GM23338 (cell line): ENCODE data around the gene LDLRAD2. TPM values are rescaled to one million over a fixed set of nuclear protein-coding genes. Genes with fewer than 3 reads are reported as not detected.

Experiments
- ATAC-seq: fragments of 200-7000 bp; cut with Tn5 transposase; 3 replicates; pipeline ENCODE4 v1.9.1; 2020
- DNase-seq: peaks from one replicate; pipeline ENCODE4 v3.0.0-alpha.2; 2015; ENCODE audit warnings: low spot score
- H2AFZ ChIP-seq: fragments of 200-600 bp; sonication (generic); 2 replicates; pipeline ENCODE4 v1.8.0; 2016; ENCODE audit warnings: antibody characterized with exemption, mild to moderate bottlenecking, moderate library complexity
- H3F3A ChIP-seq: fragments of 200-600 bp; sonication (generic); replicated peaks from 2 replicates; pipeline ENCODE4 v1.8.0; 2017; ENCODE audit warnings: antibody characterized with exemption, mixed run types, low read depth
- H3K27ac ChIP-seq: fragments of 200-600 bp; sonication (generic); 2 replicates; pipeline ENCODE4 v1.6.1; 2016; ENCODE audit warnings: low read depth
- H3K27me3 ChIP-seq: fragments of 200-600 bp; sonication (generic); 2 replicates; pipeline ENCODE4 v1.8.0; 2016; ENCODE audit warnings: mild to moderate bottlenecking, mixed run types, moderate library complexity; ENCODE audit not compliant: insufficient read depth
- H3K36me3 ChIP-seq: fragments of 200-600 bp; sonication (generic); 2 replicates; pipeline ENCODE4 v1.8.0; 2016; ENCODE audit warnings: mild to moderate bottlenecking; ENCODE audit not compliant: insufficient read depth
- H3K4me1 ChIP-seq: fragments of 200-600 bp; sonication (generic); 2 replicates; pipeline ENCODE4 v1.8.0; 2016; ENCODE audit warnings: mild to moderate bottlenecking, moderate library complexity; ENCODE audit not compliant: insufficient read depth
- H3K4me2 ChIP-seq: fragments of 200-600 bp; sonication (generic); 2 replicates; pipeline ENCODE4 v1.7.1; 2017; ENCODE audit warnings: mixed run types
- H3K4me3 ChIP-seq: fragments of 200-600 bp; sonication (generic); 2 replicates; pipeline ENCODE4 v1.6.1; 2016; ENCODE audit warnings: mixed run types
- H3K79me2 ChIP-seq: fragments of 200-600 bp; sonication (generic); replicated peaks from 2 replicates; pipeline ENCODE4 v1.8.0; 2017; ENCODE audit warnings: mild to moderate bottlenecking; ENCODE audit not compliant: insufficient read depth
- H3K9me2 ChIP-seq: fragments of 200-600 bp; sonication (generic); 2 replicates; pipeline ENCODE4 v1.8.0; 2017; ENCODE audit not compliant: insufficient read depth
- H4K20me1 ChIP-seq: fragments of 200-600 bp; sonication (generic); replicated peaks from 2 replicates; pipeline ENCODE4 v1.8.0; 2017; ENCODE audit warnings: mild to moderate bottlenecking; ENCODE audit not compliant: insufficient read depth
- H3K27ac Mint-ChIP-seq: 2 replicates; pipeline ENCODE4 v1.8.0; 2020; ENCODE audit warnings: inconsistent platforms, mild to moderate bottlenecking, moderate library complexity, mixed read lengths
- H3K27me3 Mint-ChIP-seq: 3 replicates; pipeline ENCODE4 v1.8.0; 2022; ENCODE audit warnings: low read depth, mild to moderate bottlenecking, moderate library complexity, mixed read lengths, inconsistent platforms; ENCODE audit not compliant: insufficient read depth, poor library complexity
- H3K36me3 Mint-ChIP-seq: 3 replicates; pipeline ENCODE4 v1.8.0; 2021; ENCODE audit warnings: low read depth, mild to moderate bottlenecking, inconsistent platforms, moderate library complexity, mixed read lengths
- H3K4me1 Mint-ChIP-seq: 3 replicates; pipeline ENCODE4 v1.8.0; 2020; ENCODE audit warnings: mild to moderate bottlenecking, inconsistent platforms, mixed read lengths
- H3K4me3 Mint-ChIP-seq: 3 replicates; pipeline ENCODE4 v1.8.0; 2021; ENCODE audit warnings: moderate library complexity, mild to moderate bottlenecking, inconsistent platforms, mixed read lengths
- H3K9me3 Mint-ChIP-seq: 3 replicates; pipeline ENCODE4 v1.8.0; 2020; ENCODE audit warnings: moderate library complexity, mild to moderate bottlenecking, inconsistent platforms, mixed read lengths
- CREB1 ChIP-seq: fragments of 250-450 bp; sonication (Bioruptor Pico); IDR thresholded peaks from 2 replicates; pipeline ENCODE4 v1.5.0; 2020; ENCODE audit warnings: low read depth, mild to moderate bottlenecking, moderate library complexity
- CTCF ChIP-seq, 2 experiments: fragments of 200-600 bp in 1 of 2; sonication (generic) in 1 of 2; conservative IDR thresholded peaks; 2 replicates each; pipeline versions ENCODE4 v1.5.1 to v1.6.1; 2016 to 2017; ENCODE audit warnings: antibody characterized with exemption in 2 of 2, low read depth in 2 of 2, mild to moderate bottlenecking in 2 of 2, moderate library complexity in 1 of 2
- EZH2phosphoT487 ChIP-seq: fragments of 200-600 bp; sonication (generic); IDR thresholded peaks from one replicate; pipeline ENCODE4 v1.8.1; 2018; ENCODE audit warnings: antibody characterized with exemption; ENCODE audit not compliant: unreplicated experiment
- JUNB ChIP-seq: IDR thresholded peaks from one replicate; pipeline ENCODE4 v1.6.1; 2016; ENCODE audit warnings: antibody characterized with exemption; ENCODE audit not compliant: unreplicated experiment
- NANOG ChIP-seq: IDR thresholded peaks from 2 replicates; pipeline ENCODE4 v1.6.1; 2016; ENCODE audit warnings: antibody characterized with exemption, borderline replicate concordance
- POLR2AphosphoS5 ChIP-seq: IDR thresholded peaks from 2 replicates; pipeline ENCODE4 v1.6.1; 2016; ENCODE audit warnings: antibody characterized with exemption, low read depth
- STAT1 ChIP-seq: IDR thresholded peaks from one replicate; pipeline ENCODE4 v1.6.1; 2016; ENCODE audit warnings: antibody characterized with exemption; ENCODE audit not compliant: unreplicated experiment
- ZNF114 ChIP-seq: fragments of 250-450 bp; sonication (Bioruptor Pico); IDR thresholded peaks from 2 replicates; pipeline ENCODE4 v1.5.0; 2020; ENCODE audit warnings: mild to moderate bottlenecking, moderate library complexity
- ZNF331 ChIP-seq: fragments of 250-450 bp; sonication (Bioruptor Pico); IDR thresholded peaks from 2 replicates; pipeline ENCODE4 v1.5.0; 2020; ENCODE audit warnings: low read depth, mild to moderate bottlenecking, moderate library complexity
- polyA plus RNA-seq: library from polyadenylated mRNA; unstranded; fragments of >200 nt; fragmentation: Nextera tagmentation; extraction: Ambion mirVana; gene quantifications from 2 replicates; pipeline ENCODE4 v1.2.1, GENCODE V29; 2016
- total RNA-seq: library from RNA; depleted of rRNA; stranded (reverse); fragments of >200 nt; shearing (Covaris generic); gene quantifications from 2 replicates; pipeline ENCODE4 v1.2.3, GENCODE V29; 2014
- TF ChIP-seq, protein P1 (sequence below): IDR thresholded peaks from one replicate; pipeline ENCODE4 v1.6.1; 2018; ENCODE audit warnings: antibody characterized with exemption; ENCODE audit not compliant: unreplicated experiment

Gene LDLRAD2
- total and polyA plus RNA-seq, 2 experiments from 2014 or later, result 1.6 to 5.8 TPM

DNA sequence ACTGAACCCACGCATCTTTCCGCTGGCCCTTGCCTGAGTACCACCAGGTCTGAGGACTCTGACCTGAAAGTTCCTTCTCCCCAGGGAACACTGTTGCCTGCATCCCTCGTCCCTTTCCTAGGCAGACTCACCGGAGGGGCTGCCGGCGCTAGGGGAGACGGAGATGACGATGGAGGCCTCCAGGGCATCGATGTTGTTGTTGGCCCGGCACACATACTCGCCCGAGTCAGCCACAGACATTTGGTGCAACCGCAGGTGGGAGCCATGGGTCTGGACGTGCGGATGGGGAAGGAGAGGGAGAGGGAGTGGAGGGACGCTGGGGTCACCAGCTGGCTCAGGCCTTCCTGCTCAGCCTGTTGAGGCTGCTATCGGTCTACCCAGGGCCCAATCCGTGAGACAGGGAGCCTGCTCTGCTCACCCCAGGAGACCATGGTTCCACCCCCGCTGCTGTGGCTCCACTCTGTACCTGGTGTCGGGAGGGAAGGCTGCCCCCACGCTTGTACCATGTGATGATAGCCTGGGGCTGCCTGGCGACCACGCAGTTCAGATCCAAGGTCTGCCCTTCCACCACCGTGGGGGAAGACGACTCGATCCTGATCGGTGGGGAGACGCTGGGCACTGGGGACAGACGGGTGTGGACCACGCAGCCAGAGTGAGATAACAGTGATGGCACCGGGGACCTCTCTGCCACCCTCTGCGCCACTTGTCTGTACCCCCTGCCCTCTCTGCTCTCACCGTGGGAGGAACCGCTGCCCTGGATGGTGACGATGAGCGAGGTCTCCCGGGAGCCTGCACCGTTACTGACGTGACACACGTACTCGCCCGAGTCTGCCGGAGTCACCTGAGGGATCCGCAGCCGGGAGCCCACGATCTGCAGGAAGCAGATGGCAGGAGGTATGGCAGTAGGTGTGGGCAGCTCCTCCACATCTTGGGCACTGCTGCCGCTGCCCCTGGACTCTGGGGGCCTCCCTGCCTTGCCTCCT is 35.4 kb downstream of the LDLRAD2 start:
- Mint-ChIP-seq H3K9me3 (no peaks in the 10 kb centered on the region), H3K4me1 (no peaks in the 10 kb centered on the region), H3K4me3 (no peak overlapping the region), H3K27ac (no peak overlapping the region), H3K36me3 (peaks cover 14% of the 10 kb centered on the region), H3K27me3 (peaks cover 4% of the 10 kb centered on the region)
- Histone ChIP-seq H3K4me1 (no peaks in the 10 kb centered on the region), H3K36me3 (no peaks in the 10 kb centered on the region), H4K20me1 (no peaks in the 10 kb centered on the region), H2AFZ (no peak overlapping the region), H3K27me3 (no peaks in the 10 kb centered on the region), H3K4me3 (no peak overlapping the region), H3F3A (no peaks in the 10 kb centered on the region), H3K9me2 (no peaks in the 10 kb centered on the region), H3K4me2 (no peak overlapping the region), H3K79me2 (no peaks in the 10 kb centered on the region), H3K27ac (no peak overlapping the region)
- no peak for ATAC-seq
- no peak for DNase-seq
- TF ChIP-seq EZH2phosphoT487 (no peak), CREB1 (CRISPR knock-in tag) (no peak), STAT1 (no peak), CTCF (conservative IDR thresholded peaks at IDR 0.05; ENCODE audit: low read depth in 2 of 2) (no peak)

DNA sequence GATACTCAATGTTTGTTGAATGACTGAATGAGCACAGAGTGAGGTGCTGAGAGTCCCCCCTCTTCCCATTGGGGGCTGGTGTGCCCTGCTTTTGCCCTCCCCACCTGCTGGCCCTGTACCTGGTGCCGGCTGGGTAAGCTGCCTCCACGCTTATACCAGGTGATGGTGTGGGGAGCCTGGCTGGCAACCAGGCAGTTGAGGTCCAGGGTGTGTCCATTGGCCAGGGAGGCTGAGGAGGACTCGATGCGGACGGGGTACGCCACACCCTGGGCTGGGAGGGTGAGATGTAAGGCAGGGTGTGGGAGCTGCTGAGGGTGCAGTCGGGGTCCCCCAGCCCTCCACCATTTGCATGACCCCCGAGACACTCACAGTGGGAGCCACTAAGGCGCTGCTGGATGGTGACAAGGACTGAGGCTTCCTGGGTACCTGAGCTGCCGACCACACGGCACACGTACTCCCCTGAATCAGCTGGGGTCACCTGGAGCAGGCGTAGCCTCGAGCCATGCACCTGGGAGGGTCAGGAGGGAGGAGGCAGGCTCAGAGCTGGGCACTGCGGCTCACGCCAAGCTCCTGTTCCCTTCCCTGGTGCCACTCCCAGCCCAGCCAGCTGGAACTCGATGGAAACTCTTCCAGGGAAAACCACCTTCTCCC is 36.6 kb downstream of the LDLRAD2 start:
- Histone ChIP-seq H3K9me2 (no peaks in the 10 kb centered on the region), H3K4me3 (no peak overlapping the region), H3K36me3 (no peaks in the 10 kb centered on the region), H3F3A (no peaks in the 10 kb centered on the region), H3K27me3 (no peaks in the 10 kb centered on the region), H3K27ac (no peak overlapping the region), H2AFZ (no peak overlapping the region), H3K79me2 (no peaks in the 10 kb centered on the region), H3K4me2 (no peak overlapping the region), H4K20me1 (no peaks in the 10 kb centered on the region), H3K4me1 (no peaks in the 10 kb centered on the region)
- ATAC-seq, result no peak
- Mint-ChIP-seq H3K27ac (no peak overlapping the region), H3K36me3 (peaks cover 17% of the 10 kb centered on the region), H3K27me3 (peaks cover 4% of the 10 kb centered on the region), H3K4me3 (no peak overlapping the region), H3K4me1 (no peaks in the 10 kb centered on the region), H3K9me3 (no peaks in the 10 kb centered on the region)
- DNase-seq, result no peak
- TF ChIP-seq POLR2AphosphoS5 (no peak), ZNF114 (no peak), CREB1 (CRISPR knock-in tag) (no peak), NANOG (no peak), JUNB (no peak), ZNF331 (CRISPR knock-in tag) (no peak)
- TF ChIP-seq, protein P1, sequence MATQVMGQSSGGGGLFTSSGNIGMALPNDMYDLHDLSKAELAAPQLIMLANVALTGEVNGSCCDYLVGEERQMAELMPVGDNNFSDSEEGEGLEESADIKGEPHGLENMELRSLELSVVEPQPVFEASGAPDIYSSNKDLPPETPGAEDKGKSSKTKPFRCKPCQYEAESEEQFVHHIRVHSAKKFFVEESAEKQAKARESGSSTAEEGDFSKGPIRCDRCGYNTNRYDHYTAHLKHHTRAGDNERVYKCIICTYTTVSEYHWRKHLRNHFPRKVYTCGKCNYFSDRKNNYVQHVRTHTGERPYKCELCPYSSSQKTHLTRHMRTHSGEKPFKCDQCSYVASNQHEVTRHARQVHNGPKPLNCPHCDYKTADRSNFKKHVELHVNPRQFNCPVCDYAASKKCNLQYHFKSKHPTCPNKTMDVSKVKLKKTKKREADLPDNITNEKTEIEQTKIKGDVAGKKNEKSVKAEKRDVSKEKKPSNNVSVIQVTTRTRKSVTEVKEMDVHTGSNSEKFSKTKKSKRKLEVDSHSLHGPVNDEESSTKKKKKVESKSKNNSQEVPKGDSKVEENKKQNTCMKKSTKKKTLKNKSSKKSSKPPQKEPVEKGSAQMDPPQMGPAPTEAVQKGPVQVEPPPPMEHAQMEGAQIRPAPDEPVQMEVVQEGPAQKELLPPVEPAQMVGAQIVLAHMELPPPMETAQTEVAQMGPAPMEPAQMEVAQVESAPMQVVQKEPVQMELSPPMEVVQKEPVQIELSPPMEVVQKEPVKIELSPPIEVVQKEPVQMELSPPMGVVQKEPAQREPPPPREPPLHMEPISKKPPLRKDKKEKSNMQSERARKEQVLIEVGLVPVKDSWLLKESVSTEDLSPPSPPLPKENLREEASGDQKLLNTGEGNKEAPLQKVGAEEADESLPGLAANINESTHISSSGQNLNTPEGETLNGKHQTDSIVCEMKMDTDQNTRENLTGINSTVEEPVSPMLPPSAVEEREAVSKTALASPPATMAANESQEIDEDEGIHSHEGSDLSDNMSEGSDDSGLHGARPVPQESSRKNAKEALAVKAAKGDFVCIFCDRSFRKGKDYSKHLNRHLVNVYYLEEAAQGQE, result no peak
